K562 (cell line): ENCODE results near the gene ARSI. TPM values are rescaled to one million over a fixed set of nuclear protein-coding genes. Genes with fewer than 3 reads are reported as not detected.

Source experiments
- BRD9 ChIP-seq: fragments of 450-650 bp; IDR thresholded peaks from 2 replicates; pipeline ENCODE4 v1.6.1; 2018; ENCODE audit warnings: low read depth; ENCODE audit not compliant: partially characterized antibody
- CCAR2 ChIP-seq: fragments of 200-400 bp; formaldehyde crosslinking; IDR thresholded peaks from 2 replicates; pipeline ENCODE4 v1.6.1; 2017; ENCODE audit warnings: mild to moderate bottlenecking, low read depth, low read length
- CEBPB ChIP-seq: fragments of 450-650 bp; IDR thresholded peaks from 2 replicates; pipeline ENCODE4 v1.6.1; 2016; ENCODE audit warnings: missing genetic modification characterization, missing compliant biosample characterization
- FOXA1 ChIP-seq: fragments of 450-650 bp; IDR thresholded peaks from 2 replicates; pipeline ENCODE4 v1.6.1; 2016; ENCODE audit warnings: mild to moderate bottlenecking, borderline replicate concordance
- HNRNPUL1 ChIP-seq: fragments of 200-400 bp; formaldehyde crosslinking; IDR thresholded peaks from 2 replicates; pipeline ENCODE4 v1.6.1; 2017; ENCODE audit warnings: low read length
- NFYB ChIP-seq: IDR thresholded peaks from 2 replicates; pipeline ENCODE4 v1.6.1; 2011; ENCODE audit warnings: mild to moderate bottlenecking, moderate library complexity; ENCODE audit not compliant: insufficient read length; ENCODE audit errors: extremely low read depth
- OTX1 ChIP-seq: fragments of 450-650 bp; formaldehyde crosslinking; IDR thresholded peaks from 2 replicates; pipeline ENCODE4 v1.4.0; 2022; ENCODE audit warnings: mild to moderate bottlenecking
- PHF20 ChIP-seq: fragments of 450-650 bp; IDR thresholded peaks from 2 replicates; pipeline ENCODE4 v1.6.1; 2018; ENCODE audit not compliant: partially characterized antibody
- PTRF ChIP-seq: fragments of 450-650 bp; IDR thresholded peaks from 2 replicates; pipeline ENCODE4 v1.6.1; 2016; ENCODE audit warnings: mild to moderate bottlenecking, missing genetic modification characterization, missing compliant biosample characterization
- RBM34 ChIP-seq: fragments of 200-400 bp; formaldehyde crosslinking; IDR thresholded peaks from 2 replicates; pipeline ENCODE4 v1.6.1; 2018; ENCODE audit warnings: low read length, borderline replicate concordance; ENCODE audit not compliant: insufficient read depth
- RFX1 ChIP-seq: fragments of 450-650 bp; IDR thresholded peaks from 2 replicates; pipeline ENCODE4 v1.6.1; 2016; ENCODE audit warnings: mild to moderate bottlenecking, moderate library complexity
- SMAD1 ChIP-seq: fragments of 150-350 bp; IDR thresholded peaks from 2 replicates; pipeline ENCODE4 v1.6.1; 2014; ENCODE audit warnings: low read length, low read depth; ENCODE audit not compliant: partially characterized antibody
- SRF ChIP-seq, 2 experiments: fragments of 250-450, 450-650 bp in 1 of 2; sonication (Bioruptor Pico) in 1 of 2; sonication (generic) in 1 of 2; formaldehyde crosslinking; IDR thresholded peaks; 2 replicates each; pipeline versions ENCODE4 v1.5.0 to v1.5.1; 2020 to 2022; ENCODE audit warnings: mild to moderate bottlenecking in 1 of 2, missing genetic modification reagents in 1 of 2
- SRSF9 ChIP-seq: fragments of 200-400 bp; formaldehyde crosslinking; IDR thresholded peaks from 2 replicates; pipeline ENCODE4 v1.6.1; 2017; ENCODE audit warnings: low read depth, low read length, borderline replicate concordance
- TEAD2 ChIP-seq: fragments of 450-650 bp; IDR thresholded peaks from 2 replicates; pipeline ENCODE4 v1.6.1; 2016; ENCODE audit warnings: missing genetic modification characterization, control low read depth, missing compliant biosample characterization
- U2AF2 ChIP-seq: fragments of 200-400 bp; formaldehyde crosslinking; optimal IDR thresholded peaks from 2 replicates; pipeline ENCODE3; 2017; ENCODE audit warnings: low read depth, mild to moderate bottlenecking, low read length
- YBX1 ChIP-seq: fragments of 450-650 bp; IDR thresholded peaks from 2 replicates; pipeline ENCODE4 v1.7.1; 2016; ENCODE audit warnings: mild to moderate bottlenecking
- ZBTB7A ChIP-seq: IDR thresholded peaks from 2 replicates; pipeline ENCODE4 v1.6.1; 2011; ENCODE audit warnings: low read depth, mild to moderate bottlenecking, low read length, moderate library complexity, borderline replicate concordance; ENCODE audit not compliant: control insufficient read depth
- ZFP36 ChIP-seq: fragments of 150-350 bp; IDR thresholded peaks from 2 replicates; pipeline ENCODE4 v1.6.1; 2018; ENCODE audit warnings: low read length, low read depth; ENCODE audit not compliant: partially characterized antibody
- ZNF165 ChIP-seq: fragments of 250-450 bp; sonication (Bioruptor Pico); IDR thresholded peaks from 2 replicates; pipeline ENCODE4 v1.4.0; 2020; ENCODE audit warnings: borderline replicate concordance
- ZNF239 ChIP-seq: fragments of 250-450 bp; sonication (Bioruptor Pico); IDR thresholded peaks from 2 replicates; pipeline ENCODE4 v1.4.0; 2020; ENCODE audit warnings: mild to moderate bottlenecking
- polyA plus RNA-seq, 8 experiments: library from polyadenylated mRNA; depleted of rRNA in 4 of 8; stranded (reverse) in 5 of 8; unstranded in 3 of 8; fragments of >200 nt; fragmentation: Nextera tagmentation in 2 of 8; fragmentation: Illumina TruSeq in 1 of 8; extraction: Ambion mirVana in 2 of 8; extraction: Trizol in 1 of 8; gene quantifications; 2 replicates each; pipeline versions ENCODE4 v1.2.1 to v1.2.3, GENCODE V29; 2011 to 2014; ENCODE audit warnings: inconsistent platforms in 1 of 8, missing spikeins in 1 of 8
- total RNA-seq, 7 experiments: library from RNA; depleted of rRNA in 6 of 7; stranded (reverse); fragments of >200 nt in 6 of 7; fragmentation: Illumina TruSeq in 2 of 7; extraction: Trizol in 2 of 7; gene quantifications; 2 replicates each; pipeline versions ENCODE4 v1.2.1 to v1.2.3, GENCODE V29; 2011 to 2021; ENCODE audit warnings: low replicate concordance in 1 of 7
- TF ChIP-seq, protein P1 (sequence below): fragments of 250-450 bp; sonication (Bioruptor Pico); IDR thresholded peaks from 2 replicates; pipeline ENCODE4 v1.8.0; 2022; ENCODE audit warnings: moderate library complexity, mild to moderate bottlenecking, inconsistent platforms
- TF ChIP-seq, protein P2 (sequence below), 2 experiments: fragments of 450-650 bp; IDR thresholded peaks; 2 replicates each; pipeline ENCODE4 v1.6.1; 2018; ENCODE audit warnings: mild to moderate bottlenecking in 2 of 2, low read depth in 1 of 2; ENCODE audit not compliant: partially characterized antibody in 2 of 2
- TF ChIP-seq, protein P3 (sequence below): sonication (generic); formaldehyde crosslinking; IDR thresholded peaks from 2 replicates; pipeline ENCODE4 v1.8.1; 2023; ENCODE audit warnings: mild to moderate bottlenecking, missing genetic modification reagents

The ARSI gene
- total and polyA plus RNA-seq, 9 of the 15 experiments (the other 6 are each of a cell fraction or from before 2014, with no cell fraction given) = 0.04 to 0.07 TPM; not detected in 7

DNA sequence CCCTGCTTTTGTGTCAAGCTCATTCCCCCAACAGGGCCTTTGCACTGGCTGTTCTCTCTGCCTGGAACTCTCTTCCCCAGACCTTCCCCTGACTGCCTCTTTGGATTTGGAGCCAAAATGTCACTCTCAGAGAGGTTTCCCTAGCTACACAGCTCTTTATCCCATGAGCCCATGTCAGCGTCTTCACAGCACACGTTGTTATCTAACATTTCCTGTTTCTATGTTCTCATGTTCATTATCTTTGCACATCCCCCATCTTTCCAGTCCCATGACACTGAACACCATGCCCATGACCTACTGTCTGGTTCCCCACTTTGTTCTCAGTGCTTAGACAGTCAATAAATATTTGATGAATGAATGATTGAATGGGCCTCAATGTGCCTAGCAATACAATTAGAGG lies 26.3 kb upstream of the ARSI start (continued):
- TF ChIP-seq, protein P1, sequence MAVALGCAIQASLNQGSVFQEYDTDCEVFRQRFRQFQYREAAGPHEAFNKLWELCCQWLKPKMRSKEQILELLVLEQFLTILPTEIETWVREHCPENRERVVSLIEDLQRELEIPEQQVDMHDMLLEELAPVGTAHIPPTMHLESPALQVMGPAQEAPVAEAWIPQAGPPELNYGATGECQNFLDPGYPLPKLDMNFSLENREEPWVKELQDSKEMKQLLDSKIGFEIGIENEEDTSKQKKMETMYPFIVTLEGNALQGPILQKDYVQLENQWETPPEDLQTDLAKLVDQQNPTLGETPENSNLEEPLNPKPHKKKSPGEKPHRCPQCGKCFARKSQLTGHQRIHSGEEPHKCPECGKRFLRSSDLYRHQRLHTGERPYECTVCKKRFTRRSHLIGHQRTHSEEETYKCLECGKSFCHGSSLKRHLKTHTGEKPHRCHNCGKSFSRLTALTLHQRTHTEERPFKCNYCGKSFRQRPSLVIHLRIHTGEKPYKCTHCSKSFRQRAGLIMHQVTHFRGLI = 0 out of 2 replicates have a peak, but pooled peaks have one; percentile 35
- TF ChIP-seq ZFP36 (peak; percentile 29), RFX1 (peak; percentile 17; the same call in 1 of the 2 replicates), OTX1 (CRISPR knock-in tag) (0 out of 2 replicates have a peak, but pooled peaks have one; percentile 72), HNRNPUL1 (no peak), ZBTB7A (no peak), YBX1 (no peak), RBM34 (no peak), SRF (CRISPR knock-in tag; IDR thresholded peaks at IDR 0.05) (no peak), PTRF (tag) (no peak), U2AF2 (no peak), CCAR2 (no peak), TEAD2 (tag) (no peak), SMAD1 (no peak), ZNF165 (no peak), NFYB (no peak), CEBPB (no peak), FOXA1 (no peak), BRD9 (no peak), ZNF239 (CRISPR knock-in tag) (peak; percentile 31; the same call in 1 of the 2 replicates), SRSF9 (no peak), PHF20 (peak; percentile 46)
- TF ChIP-seq, protein P2, sequence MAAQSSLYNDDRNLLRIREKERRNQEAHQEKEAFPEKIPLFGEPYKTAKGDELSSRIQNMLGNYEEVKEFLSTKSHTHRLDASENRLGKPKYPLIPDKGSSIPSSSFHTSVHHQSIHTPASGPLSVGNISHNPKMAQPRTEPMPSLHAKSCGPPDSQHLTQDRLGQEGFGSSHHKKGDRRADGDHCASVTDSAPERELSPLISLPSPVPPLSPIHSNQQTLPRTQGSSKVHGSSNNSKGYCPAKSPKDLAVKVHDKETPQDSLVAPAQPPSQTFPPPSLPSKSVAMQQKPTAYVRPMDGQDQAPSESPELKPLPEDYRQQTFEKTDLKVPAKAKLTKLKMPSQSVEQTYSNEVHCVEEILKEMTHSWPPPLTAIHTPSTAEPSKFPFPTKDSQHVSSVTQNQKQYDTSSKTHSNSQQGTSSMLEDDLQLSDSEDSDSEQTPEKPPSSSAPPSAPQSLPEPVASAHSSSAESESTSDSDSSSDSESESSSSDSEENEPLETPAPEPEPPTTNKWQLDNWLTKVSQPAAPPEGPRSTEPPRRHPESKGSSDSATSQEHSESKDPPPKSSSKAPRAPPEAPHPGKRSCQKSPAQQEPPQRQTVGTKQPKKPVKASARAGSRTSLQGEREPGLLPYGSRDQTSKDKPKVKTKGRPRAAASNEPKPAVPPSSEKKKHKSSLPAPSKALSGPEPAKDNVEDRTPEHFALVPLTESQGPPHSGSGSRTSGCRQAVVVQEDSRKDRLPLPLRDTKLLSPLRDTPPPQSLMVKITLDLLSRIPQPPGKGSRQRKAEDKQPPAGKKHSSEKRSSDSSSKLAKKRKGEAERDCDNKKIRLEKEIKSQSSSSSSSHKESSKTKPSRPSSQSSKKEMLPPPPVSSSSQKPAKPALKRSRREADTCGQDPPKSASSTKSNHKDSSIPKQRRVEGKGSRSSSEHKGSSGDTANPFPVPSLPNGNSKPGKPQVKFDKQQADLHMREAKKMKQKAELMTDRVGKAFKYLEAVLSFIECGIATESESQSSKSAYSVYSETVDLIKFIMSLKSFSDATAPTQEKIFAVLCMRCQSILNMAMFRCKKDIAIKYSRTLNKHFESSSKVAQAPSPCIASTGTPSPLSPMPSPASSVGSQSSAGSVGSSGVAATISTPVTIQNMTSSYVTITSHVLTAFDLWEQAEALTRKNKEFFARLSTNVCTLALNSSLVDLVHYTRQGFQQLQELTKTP (IDR thresholded peaks at IDR 0.05; ENCODE audit: low read depth in 1 of 2, partially characterized antibody in 2 of 2) = no peak
- TF ChIP-seq, protein P3, sequence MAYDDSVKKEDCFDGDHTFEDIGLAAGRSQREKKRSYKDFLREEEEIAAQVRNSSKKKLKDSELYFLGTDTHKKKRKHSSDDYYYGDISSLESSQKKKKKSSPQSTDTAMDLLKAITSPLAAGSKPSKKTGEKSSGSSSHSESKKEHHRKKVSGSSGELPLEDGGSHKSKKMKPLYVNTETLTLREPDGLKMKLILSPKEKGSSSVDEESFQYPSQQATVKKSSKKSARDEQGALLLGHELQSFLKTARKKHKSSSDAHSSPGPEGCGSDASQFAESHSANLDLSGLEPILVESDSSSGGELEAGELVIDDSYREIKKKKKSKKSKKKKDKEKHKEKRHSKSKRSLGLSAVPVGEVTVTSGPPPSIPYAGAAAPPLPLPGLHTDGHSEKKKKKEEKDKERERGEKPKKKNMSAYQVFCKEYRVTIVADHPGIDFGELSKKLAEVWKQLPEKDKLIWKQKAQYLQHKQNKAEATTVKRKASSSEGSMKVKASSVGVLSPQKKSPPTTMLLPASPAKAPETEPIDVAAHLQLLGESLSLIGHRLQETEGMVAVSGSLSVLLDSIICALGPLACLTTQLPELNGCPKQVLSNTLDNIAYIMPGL (CRISPR knock-in tag) = no peak
